Naive thymus-derived CD4-positive, alpha-beta T cell (primary cell): ENCODE results near the gene PKD2L2. TPM values are rescaled to one million over a fixed set of nuclear protein-coding genes. Genes with fewer than 3 reads are reported as not detected.
A peak's percentile ranks its signal among the peaks of the same experiment; 100 is the strongest.
"Not testable (repeated sequence)": the region's sequence is repeated elsewhere in the genome, so short reads cannot be mapped to it uniquely, and the experiment has no call there.

ENCODE experiments used
- ATAC-seq: fragments of 150-1000 bp; cut with Tn5 transposase; 2 replicates; pipeline ENCODE4 v1.10.0; 2021; ENCODE audit warnings: mild to moderate bottlenecking, moderate library complexity
- CTCF ChIA-PET: fragments of 350-600 bp; sonication (Branson Sonifier 250); formaldehyde crosslinking; loops from one replicate; lab custom pipeline; 2021; ENCODE audit warnings: antibody characterized with exemption; lab: Charles Lee
- POLR2A ChIA-PET: fragments of 350-600 bp; sonication (Branson Sonifier 250); formaldehyde crosslinking; loops from one replicate; lab custom pipeline; 2021; ENCODE audit warnings: antibody characterized with exemption, inconsistent platforms; lab: Charles Lee
- DNase-seq, 9 donors: peaks; one replicate each; pipeline versions ENCODE4 v3.0.0 to v3.0.0-alpha.2; 2020 to 2022; ENCODE audit warnings: mixed read lengths in 1 of 9
- H3K27ac ChIP-seq: one replicate; pipeline ENCODE4 v1.7.0; 2013; ENCODE audit warnings: mild to moderate bottlenecking, low read depth, low read length, moderate library complexity
- H3K27me3 ChIP-seq, 2 donors: one replicate each; pipeline ENCODE4 v1.7.0; 2013; ENCODE audit warnings: low read length in 2 of 2, mild to moderate bottlenecking in 2 of 2, moderate library complexity in 2 of 2; ENCODE audit not compliant: control insufficient read depth in 2 of 2, insufficient read depth in 2 of 2
- H3K36me3 ChIP-seq, 3 experiments: 1 replicate in 2 of 3; 2 replicates in 1 of 3; pipeline ENCODE4 v1.7.0; 2013; ENCODE audit warnings: low read length in 3 of 3, mild to moderate bottlenecking in 3 of 3, moderate library complexity in 1 of 3; ENCODE audit not compliant: insufficient read depth in 3 of 3, control insufficient read depth in 2 of 3
- H3K4me1 ChIP-seq, 2 donors: one replicate each; pipeline ENCODE4 v1.7.0; 2013; ENCODE audit warnings: low read length in 2 of 2, mild to moderate bottlenecking in 2 of 2, moderate library complexity in 1 of 2; ENCODE audit not compliant: control insufficient read depth in 2 of 2, insufficient read depth in 2 of 2
- H3K4me3 ChIP-seq: 2 replicates; pipeline ENCODE4 v1.7.0; 2013; ENCODE audit warnings: mild to moderate bottlenecking, low read length
- H3K9me3 ChIP-seq, 3 experiments: 1 replicate in 2 of 3; 2 replicates in 1 of 3; pipeline ENCODE4 v1.7.0; 2013; ENCODE audit warnings: low read length in 3 of 3; ENCODE audit not compliant: control insufficient read depth in 2 of 3
- H3K27ac Mint-ChIP-seq, 9 donors: one replicate each; pipeline ENCODE4 v1.8.0; 2020 to 2022; ENCODE audit warnings: mixed read lengths in 9 of 9, mild to moderate bottlenecking in 8 of 9, moderate library complexity in 5 of 9, inconsistent platforms in 2 of 9
- H3K27me3 Mint-ChIP-seq, 5 donors: one replicate each; pipeline ENCODE4 v1.8.0; 2021 to 2022; ENCODE audit warnings: mixed read lengths in 5 of 5, mild to moderate bottlenecking in 1 of 5
- H3K36me3 Mint-ChIP-seq, 5 donors: one replicate each; pipeline ENCODE4 v1.8.0; 2020 to 2022; ENCODE audit warnings: mixed read lengths in 5 of 5, mild to moderate bottlenecking in 3 of 5, inconsistent platforms in 1 of 5
- H3K4me1 Mint-ChIP-seq, 7 donors: one replicate each; pipeline ENCODE4 v1.8.0; 2020 to 2022; ENCODE audit warnings: mixed read lengths in 7 of 7, mild to moderate bottlenecking in 3 of 7, inconsistent platforms in 1 of 7
- H3K4me3 Mint-ChIP-seq, 10 donors: one replicate each; pipeline ENCODE4 v1.8.0; 2020 to 2022; ENCODE audit warnings: mild to moderate bottlenecking in 10 of 10, mixed read lengths in 10 of 10, moderate library complexity in 6 of 10, inconsistent platforms in 2 of 10
- H3K9me3 Mint-ChIP-seq, 11 donors: one replicate each; pipeline ENCODE4 v1.8.0; 2020 to 2022; ENCODE audit warnings: mixed read lengths in 11 of 11, mild to moderate bottlenecking in 4 of 11, inconsistent platforms in 1 of 11, moderate library complexity in 1 of 11
- intact Hi-C, 2 donors: fragments of 100-400 bp; cut with micrococcal nuclease; formaldehyde crosslinking; loops; one replicate each; pipeline ENCODE4 v1.15.1; 2023
- polyA plus RNA-seq, 2 donors: library from polyadenylated mRNA; unstranded; fragments of 300-500 nt; fragmentation: Illumina TruSeq; gene quantifications; one replicate each; pipeline ENCODE4 v1.2.3, GENCODE V29; 2021
- total RNA-seq, 6 experiments: library from RNA in 5 of 6; stranded (reverse) in 5 of 6; gene quantifications; 1 replicate in 5 of 6; 2 replicates in 1 of 6; pipeline ENCODE4 v1.2.3 and lab custom pipeline; 2021 to 2026

PKD2L2 gene
- total and polyA plus RNA-seq, 7 experiments from 2014 or later: 0.26 to 1.2 (median 0.46) TPM; not detected in 3

DNA sequence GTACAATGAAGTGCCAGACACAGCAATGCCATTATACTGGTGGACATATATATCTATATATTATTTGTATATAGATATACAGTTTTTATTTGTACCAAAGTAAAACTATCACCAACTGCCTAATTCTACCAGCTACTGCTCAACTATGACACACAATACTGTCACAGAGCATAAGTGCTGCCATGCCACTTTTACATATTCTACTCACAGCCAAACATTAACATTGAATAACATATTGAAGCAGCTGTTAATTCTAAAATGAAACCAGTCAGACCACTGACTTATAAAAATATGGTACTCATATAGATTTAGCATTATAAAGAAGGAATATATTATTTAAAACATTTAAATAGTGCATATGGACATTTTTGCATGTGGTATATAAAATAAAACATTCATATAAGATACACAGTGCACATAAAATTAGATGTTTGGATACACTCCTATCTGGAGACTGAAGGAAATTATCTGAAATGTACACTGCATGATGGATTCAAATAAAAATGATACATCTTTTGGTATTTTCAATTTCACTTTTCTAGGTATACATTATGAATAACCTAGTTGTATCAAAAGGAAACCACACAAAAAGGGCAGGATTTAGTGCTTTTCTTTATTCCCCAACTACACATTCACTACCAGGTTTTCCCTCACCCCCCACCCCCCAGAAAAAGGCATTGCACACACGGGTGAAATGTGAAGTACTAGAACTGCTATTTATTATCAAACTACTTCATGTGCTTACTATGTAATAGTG is 48.9 kb downstream of the PKD2L2 start:
- ChIA-PET POLR2A (interaction anchor here (0.8 kb wide), 1 partner anchor 46 kb away, joined by 4 read pairs; no protein-coding TSS in a partner anchor), CTCF (interaction anchor here (0.7 kb wide), 1 partner anchor 22 kb away, joined by 5 read pairs; no protein-coding TSS in a partner anchor)
- ATAC-seq (no peak), DNase-seq (no peak)
- no peaks in the 10 kb centered on the region for H3K9me3 ChIP-seq
- Mint-ChIP-seq H3K27ac (peak overlapping the region in 2 of 9 donors; percentile 21 to 48), H3K36me3 (peaks cover 14 to 44% (median 25%) of the 10 kb centered on the region in 5 donors), H3K27me3 (no peaks in the 10 kb centered on the region), H3K9me3 (peaks cover 0 to 2% (median 0%) of the 10 kb centered on the region in 11 donors), H3K4me3 (no peak overlapping the region), H3K4me1 (peaks cover 0 to 9% (median 0%) of the 10 kb centered on the region in 7 donors)
- no peaks in the 10 kb centered on the region for H3K4me1 ChIP-seq
- H3K27ac ChIP-seq: no peak overlapping the region
- intact Hi-C loops: no loop called here
- H3K27me3 ChIP-seq: no peaks in the 10 kb centered on the region
- H3K36me3 ChIP-seq: peaks cover 12 to 53% (median 30%) of the 10 kb centered on the region in 3 experiments
- no peak overlapping the region for H3K4me3 ChIP-seq

DNA sequence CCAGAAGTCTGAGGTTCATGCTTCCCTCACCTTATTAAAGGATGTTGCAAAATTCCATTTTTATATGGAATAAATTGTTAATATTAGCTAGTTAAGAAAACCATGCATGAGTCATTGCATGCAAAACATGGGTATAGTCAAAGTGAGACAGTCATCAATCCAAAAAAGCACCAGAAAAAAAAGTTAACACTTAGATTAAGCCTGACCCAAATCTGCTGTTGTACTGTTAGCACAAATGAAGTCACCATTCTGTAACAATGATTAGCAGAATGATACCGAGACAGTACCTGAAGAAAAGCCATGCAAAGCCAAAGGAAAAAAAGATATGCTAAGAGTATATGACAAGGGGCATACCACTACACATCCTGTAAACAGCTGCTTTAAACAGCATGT is 49.5 kb downstream of the PKD2L2 start:
- intact Hi-C loops: no loop called here
- Mint-ChIP-seq H3K9me3 (peaks cover 0 to 2% (median 0%) of the 10 kb centered on the region in 11 donors), H3K4me3 (no peak overlapping the region), H3K27me3 (no peaks in the 10 kb centered on the region), H3K4me1 (peaks cover 0 to 9% (median 0%) of the 10 kb centered on the region in 7 donors), H3K36me3 (peaks cover 14 to 45% (median 25%) of the 10 kb centered on the region in 5 donors), H3K27ac (peak overlapping the region in 2 of 9 donors; percentile 21 to 46)
- no peak overlapping the region for H3K27ac ChIP-seq
- no peaks in the 10 kb centered on the region for H3K27me3 ChIP-seq
- DNase-seq: no peak
- CTCF ChIA-PET: interaction anchor here (0.6 kb wide), 1 partner anchor 268 kb away, joined by 3 read pairs; no protein-coding TSS in a partner anchor
- no peak for ATAC-seq
- POLR2A ChIA-PET: no interaction called here
- no peaks in the 10 kb centered on the region for H3K4me1 ChIP-seq
- peaks cover 12 to 56% (median 30%) of the 10 kb centered on the region in 3 experiments for H3K36me3 ChIP-seq
- no peaks in the 10 kb centered on the region for H3K9me3 ChIP-seq
- no peak overlapping the region for H3K4me3 ChIP-seq

DNA sequence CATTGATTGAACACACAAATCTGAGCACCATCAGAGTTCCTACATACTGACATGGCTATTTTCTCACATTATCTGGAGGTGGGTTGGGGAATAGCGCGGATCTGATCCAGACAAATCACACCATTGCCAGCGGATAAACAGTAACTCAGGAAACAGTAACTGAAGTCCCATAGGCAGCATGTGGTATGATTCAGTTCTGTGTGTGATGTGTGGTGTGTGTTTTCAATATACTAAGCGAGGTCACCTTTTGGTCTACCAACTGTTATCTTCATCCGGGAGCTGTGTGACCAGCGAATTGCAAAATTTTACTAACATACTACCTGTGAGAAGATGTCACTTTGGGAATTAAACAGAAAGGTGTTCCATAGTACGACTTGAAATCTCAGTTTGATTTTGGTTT is 50.1 kb downstream of the PKD2L2 start:
- no peak overlapping the region for H3K27ac ChIP-seq
- ChIA-PET POLR2A (no interaction called here), CTCF (interaction anchor here (0.6 kb wide), 1 partner anchor 268 kb away, joined by 3 read pairs; no protein-coding TSS in a partner anchor)
- peaks cover 12 to 61% (median 35%) of the 10 kb centered on the region in 3 experiments for H3K36me3 ChIP-seq
- no peaks in the 10 kb centered on the region for H3K27me3 Mint-ChIP-seq
- no peak for DNase-seq
- no peak overlapping the region for H3K4me3 Mint-ChIP-seq
- no peak for ATAC-seq
- H3K27me3 ChIP-seq: no peaks in the 10 kb centered on the region
- H3K4me3 ChIP-seq: no peak overlapping the region
- H3K9me3 Mint-ChIP-seq: peaks cover 0 to 2% (median 0%) of the 10 kb centered on the region in 11 donors
- intact Hi-C loops: no loop called here
- no peaks in the 10 kb centered on the region for H3K4me1 ChIP-seq
- peaks cover 19 to 50% (median 31%) of the 10 kb centered on the region in 5 donors for H3K36me3 Mint-ChIP-seq
- H3K9me3 ChIP-seq: no peaks in the 10 kb centered on the region
- peak overlapping the region in 1 of 9 donors; percentile 23 for H3K27ac Mint-ChIP-seq
- H3K4me1 Mint-ChIP-seq: peaks cover 0 to 9% (median 0%) of the 10 kb centered on the region in 7 donors

- H3K27me3 Mint-ChIP-seq, POLR2A ChIA-PET, DNase-seq, ATAC-seq, intact Hi-C loops, H3K27me3 ChIP-seq, H3K9me3 Mint-ChIP-seq, H3K27ac ChIP-seq, H3K9me3 ChIP-seq, H3K27ac Mint-ChIP-seq, H3K4me1 Mint-ChIP-seq, H3K4me3 ChIP-seq, H3K4me1 ChIP-seq, CTCF ChIA-PET, H3K4me3 Mint-ChIP-seq: not testable (repeated sequence)
- peaks cover 14 to 92% (median 49%) of the 10 kb centered on the region in 3 experiments for H3K36me3 ChIP-seq
- H3K36me3 Mint-ChIP-seq: peaks cover 22 to 75% (median 54%) of the 10 kb centered on the region in 5 donors
Measured at GRCh38 chr5:137944280-137944679, 55.0 kb downstream of the PKD2L2 start.

GRCh38 chr5:137945825-137946224 is 56.6 kb downstream of the PKD2L2 start:
- H3K27ac ChIP-seq: no peak overlapping the region
- no peak overlapping the region for H3K4me3 ChIP-seq
- Mint-ChIP-seq H3K36me3 (peaks cover 25 to 71% (median 52%) of the 10 kb centered on the region in 5 donors), H3K4me1 (peaks cover 0 to 5% (median 0%) of the 10 kb centered on the region in 7 donors), H3K27me3 (no peaks in the 10 kb centered on the region), H3K9me3 (peaks cover 0 to 2% (median 0%) of the 10 kb centered on the region in 11 donors), H3K27ac (peak overlapping the region in 1 of 9 donors; percentile 31), H3K4me3 (no peak overlapping the region)
- no peaks in the 10 kb centered on the region for H3K9me3 ChIP-seq
- no peak for DNase-seq
- ChIA-PET POLR2A (no interaction called here), CTCF (no interaction called here)
- no peaks in the 10 kb centered on the region for H3K4me1 ChIP-seq
- no peak for ATAC-seq
- intact Hi-C loops: no loop called here
- H3K36me3 ChIP-seq: peaks cover 15 to 83% (median 44%) of the 10 kb centered on the region in 3 experiments
- H3K27me3 ChIP-seq: no peaks in the 10 kb centered on the region

DNA sequence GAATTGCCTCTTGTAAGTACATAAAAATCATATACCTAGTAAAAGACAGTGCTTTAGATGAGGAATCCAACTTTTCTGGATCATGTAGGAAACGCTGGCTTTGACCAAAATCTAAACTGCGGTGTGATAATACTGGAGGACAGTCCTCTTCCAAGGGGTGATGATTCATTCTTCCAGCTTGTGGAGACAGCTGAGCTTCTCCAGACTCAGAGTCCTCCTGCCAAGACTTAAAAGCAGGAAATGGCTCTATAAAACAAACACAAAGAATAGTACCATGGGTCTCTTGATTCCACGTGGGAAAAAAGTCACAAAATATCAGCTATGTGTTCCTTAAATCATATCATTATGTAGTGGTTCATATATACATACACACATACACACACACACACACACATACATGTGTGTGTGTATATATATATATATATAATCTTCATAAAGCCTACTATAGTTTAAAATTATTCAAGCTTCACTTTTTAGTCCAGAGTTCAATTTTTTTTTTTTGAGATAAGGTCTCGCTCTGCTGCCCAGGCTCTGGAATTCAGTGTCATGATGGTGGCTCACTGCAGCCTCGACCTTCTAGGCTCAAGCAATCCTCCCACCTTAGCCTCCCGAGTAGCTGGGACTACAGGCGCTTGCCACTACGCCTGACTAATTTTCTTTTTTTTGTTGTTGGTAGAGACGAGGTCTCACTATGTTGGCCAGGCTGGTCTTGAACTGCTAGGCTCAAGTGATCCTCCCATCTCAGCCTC is 65.0 kb downstream of the PKD2L2 start:
- ChIA-PET CTCF (interaction anchor here (0.9 kb wide), 1 partner anchor 18 kb away, joined by 3 read pairs; no protein-coding TSS in a partner anchor), POLR2A (no interaction called here)
- Mint-ChIP-seq H3K27me3 (no peaks in the 10 kb centered on the region), H3K4me3 (no peak overlapping the region), H3K9me3 (no peaks in the 10 kb centered on the region), H3K36me3 (peaks cover 11 to 39% (median 25%) of the 10 kb centered on the region in 5 donors), H3K4me1 (peaks cover 0 to 3% (median 0%) of the 10 kb centered on the region in 7 donors), H3K27ac (peak overlapping the region in 2 of 9 donors; percentile 24 to 57)
- Histone ChIP-seq H3K4me1 (no peaks in the 10 kb centered on the region), H3K27ac (no peak overlapping the region), H3K27me3 (no peaks in the 10 kb centered on the region), H3K36me3 (peaks cover 9 to 52% (median 17%) of the 10 kb centered on the region in 3 experiments), H3K9me3 (no peaks in the 10 kb centered on the region), H3K4me3 (no peak overlapping the region)
- intact Hi-C loops: no loop called here
- DNase-seq (no peak), ATAC-seq (no peak)
